HCT116 (cell line): Measurements from ENCODE around the gene TMEM219. TPM values are rescaled to one million over a fixed set of nuclear protein-coding genes. Genes with fewer than 3 reads are reported as not detected.

Experiments used
- ATAC-seq: fragments of 200-7000 bp; cut with Tn5 transposase; 2 replicates; pipeline ENCODE4 v1.9.1; 2020; ENCODE audit warnings: mild to moderate bottlenecking, moderate library complexity
- BruUV-seq: library from RNA; stranded (reverse); fragments of 400-500 nt; replicated peaks from 2 replicates; lab custom pipeline; 2021; lab: Mats Ljungman, UMichigan
- CTCF ChIA-PET: fragments of 300-600 bp; sonication (Branson Sonifier 250); formaldehyde crosslinking; loops from one replicate; lab custom pipeline; 2021; ENCODE audit warnings: antibody characterized with exemption; lab: Charles Lee
- POLR2A ChIA-PET: fragments of 300-600, 350-600 bp; sonication (Branson Sonifier 250); formaldehyde crosslinking; loops from one replicate; lab custom pipeline; 2021; ENCODE audit warnings: antibody characterized with exemption; lab: Charles Lee
- RAD21 ChIA-PET, 2 experiments: fragments of 300-600 bp; sonication (Branson Sonifier 250); formaldehyde crosslinking; loops; one replicate each; lab custom pipeline; 2023; ENCODE audit warnings: low total read pairs in 2 of 2; ENCODE audit not compliant: uncharacterized antibody in 2 of 2, unreplicated experiment in 2 of 2, low non-redundant PET in 1 of 2; lab: Charles Lee
- DNase-seq: peaks from one replicate; pipeline ENCODE4 v3.0.0-alpha.2; 2010; ENCODE audit warnings: low read depth, low spot score
- H2AFZ ChIP-seq: fragments of 200-600 bp; shearing (Covaris generic), sonication (generic); 2 replicates; pipeline ENCODE4 v1.6.1; 2017; ENCODE audit warnings: low read depth, mixed run types, mixed read lengths, antibody characterized with exemption, low read length; ENCODE audit not compliant: poor library complexity, severe bottlenecking
- H3K27ac ChIP-seq: 2 replicates; pipeline ENCODE4 v1.5.1; 2012; ENCODE audit warnings: low read depth, low read length
- H3K27me3 ChIP-seq: fragments of 200-600 bp; sonication (generic); 2 replicates; pipeline ENCODE4 v1.6.1; 2016; ENCODE audit warnings: mixed run types, low read length, mixed read lengths; ENCODE audit not compliant: insufficient read depth
- H3K36me3 ChIP-seq, 2 experiments: fragments of 200-500 bp in 1 of 2; fragments of 200-600 bp in 1 of 2; sonication (Bioruptor generic) in 1 of 2; sonication (generic) in 1 of 2; 2 replicates each; pipeline versions ENCODE4 v1.5.1 to v1.6.1; 2014 to 2016; ENCODE audit warnings: low read length in 2 of 2, inconsistent platforms in 1 of 2, mixed read lengths in 1 of 2, mixed run types in 1 of 2; ENCODE audit not compliant: insufficient read depth in 2 of 2, control insufficient read depth in 1 of 2
- H3K4me1 ChIP-seq, 2 experiments: fragments of 200-600 bp in 1 of 2; sonication (generic) in 1 of 2; 2 replicates each; pipeline versions ENCODE4 v1.5.1 to v1.6.1; 2012 to 2017; ENCODE audit warnings: low read length in 2 of 2, inconsistent platforms in 1 of 2, mild to moderate bottlenecking in 1 of 2, mixed read lengths in 1 of 2, mixed run types in 1 of 2, moderate library complexity in 1 of 2; ENCODE audit not compliant: insufficient read depth in 2 of 2, control insufficient read depth in 1 of 2
- H3K4me2 ChIP-seq: fragments of 200-600 bp; sonication (generic); 2 replicates; pipeline ENCODE4 v1.6.1; 2017; ENCODE audit warnings: mixed run types, low read length, mixed read lengths
- H3K4me3 ChIP-seq, 2 experiments: fragments of 200-600 bp in 1 of 2; sonication (generic) in 1 of 2; replicated peaks in 1 of 2; 2 replicates each; pipeline ENCODE4 v1.5.1; 2011 to 2016; ENCODE audit warnings: low read length in 2 of 2, control low read depth in 1 of 2, low read depth in 1 of 2, mild to moderate bottlenecking in 1 of 2, mixed read lengths in 1 of 2, mixed run types in 1 of 2
- H3K79me2 ChIP-seq: fragments of 200-600 bp; sonication (generic); 2 replicates; pipeline ENCODE4 v1.6.1; 2017; ENCODE audit warnings: mild to moderate bottlenecking, mixed run types, low read length, moderate library complexity, mixed read lengths; ENCODE audit not compliant: insufficient read depth
- H3K9ac ChIP-seq: fragments of 200-600 bp; sonication (generic); 2 replicates; pipeline ENCODE4 v1.6.1; 2016; ENCODE audit warnings: low read length, mixed read lengths
- H3K9me2 ChIP-seq: fragments of 200-600 bp; sonication (generic), shearing (Covaris generic); 2 replicates; pipeline ENCODE4 v1.6.1; 2017; ENCODE audit warnings: mixed run types, mild to moderate bottlenecking, moderate library complexity; ENCODE audit not compliant: insufficient read depth
- H3K9me3 ChIP-seq, 2 experiments: fragments of 200-500 bp in 1 of 2; fragments of 200-600 bp in 1 of 2; sonication (Bioruptor generic) in 1 of 2; sonication (generic) in 1 of 2; 2 replicates each; pipeline ENCODE4 v1.6.1; 2014 to 2017; ENCODE audit warnings: low read length in 2 of 2, mixed read lengths in 2 of 2, inconsistent platforms in 1 of 2, low read depth in 1 of 2, mild to moderate bottlenecking in 1 of 2, mixed run types in 1 of 2, moderate library complexity in 1 of 2; ENCODE audit not compliant: control insufficient read depth in 1 of 2, insufficient read depth in 1 of 2
- H4K20me1 ChIP-seq: fragments of 200-600 bp; sonication (generic), shearing (Covaris generic); 2 replicates; pipeline ENCODE4 v1.6.1; 2017; ENCODE audit warnings: mixed run types, mild to moderate bottlenecking, moderate library complexity; ENCODE audit not compliant: insufficient read depth
- CEBPB ChIP-seq: IDR thresholded peaks from 2 replicates; pipeline ENCODE4 v1.6.1; 2012; ENCODE audit warnings: low read depth
- CTCF ChIP-seq, 3 experiments: fragments of 200-600 bp in 1 of 3; sonication (generic) in 1 of 3; IDR thresholded peaks in 2 of 3; conservative IDR thresholded peaks in 1 of 3; 2 replicates each; pipeline ENCODE4 v1.5.1; 2012 to 2017; ENCODE audit warnings: low read depth in 2 of 3, low read length in 2 of 3, antibody characterized with exemption in 1 of 3, borderline replicate concordance in 1 of 3, control low read depth in 1 of 3, mild to moderate bottlenecking in 1 of 3, mixed read lengths in 1 of 3, mixed run types in 1 of 3, moderate library complexity in 1 of 3; ENCODE audit not compliant: insufficient read depth in 1 of 3
- EZH2 ChIP-seq: fragments of 200-600 bp; sonication (generic); IDR thresholded peaks from 2 replicates; pipeline ENCODE4 v1.6.1; 2017; ENCODE audit warnings: antibody characterized with exemption, mixed run types
- FOSL1 ChIP-seq: IDR thresholded peaks from 2 replicates; pipeline ENCODE4 v1.6.1; 2012; ENCODE audit warnings: low read depth
- RAD21 ChIP-seq: IDR thresholded peaks from 2 replicates; pipeline ENCODE4 v1.6.1; 2012; ENCODE audit warnings: low read depth, mild to moderate bottlenecking
- intact Hi-C: fragments of 100-400 bp; cut with micrococcal nuclease; formaldehyde crosslinking; loops from 2 replicates; pipeline ENCODE4 v1.10.0; 2022
- total RNA-seq: library from RNA; stranded (reverse); gene quantifications from one replicate; pipeline ENCODE4 v1.2.1, GENCODE V29; 2021; ENCODE audit not compliant: unreplicated experiment

TMEM219 gene
- total RNA-seq, 1 experiment from 2014 or later: 75.5 TPM

- Histone ChIP-seq H3K9ac (peak overlapping the region; percentile 86), H3K4me2 (peak overlapping the region; percentile 92), H2AFZ (no peak overlapping the region), H4K20me1 (no peaks in the 10 kb centered on the region), H3K9me3 (no peaks in the 10 kb centered on the region), H3K9me2 (no peaks in the 10 kb centered on the region), H3K27ac (peak overlapping the region; percentile 88), H3K4me3 (peak overlapping the region; percentile 83 to 95), H3K4me1 (peaks cover 9 to 27% of the 10 kb centered on the region in 2 experiments), H3K27me3 (no peaks in the 10 kb centered on the region), H3K36me3 (peaks cover 12 to 25% of the 10 kb centered on the region in 2 experiments), H3K79me2 (peaks cover 11% of the 10 kb centered on the region)
- POLR2A ChIA-PET: interaction anchor here (0.8 to 1.2 kb wide), 3 partner anchors 18 to 95 kb away, joined by 3 read pairs; partner anchors contain the start of genes ASPHD1, SEZ6L2 and TMEM219
- DNase-seq (no peak), ATAC-seq (peak; percentile 64)
- BruUV-seq: TSS peak; percentile 76
- CTCF ChIA-PET: no interaction called here
- RAD21 ChIA-PET: no interaction called here
- intact Hi-C loops: no loop called here
- TF ChIP-seq CEBPB: no peak
- no peak for TF ChIP-seq RAD21
- no peak for TF ChIP-seq FOSL1
- no peak for TF ChIP-seq CTCF (IDR thresholded peaks at IDR 0.05 in 2 of 3, conservative IDR thresholded peaks at IDR 0.05 in 1 of 3; ENCODE audit: borderline replicate concordance in 1 of 3, insufficient read depth in 1 of 3, low read depth in 2 of 3, low read length in 2 of 3)
- no peak for TF ChIP-seq EZH2
Observed at GRCh38 chr16:29994600-29995323, 32.9 kb downstream of the TMEM219 start.
